AG09319 (cell line): Measurements from ENCODE around the gene COL8A2.

ENCODE experiments used
- DNase-seq: peaks from one replicate; pipeline ENCODE4 v3.0.0-alpha.2; 2010; ENCODE audit warnings: low read depth; ENCODE audit errors: extremely low read depth
- CTCF ChIP-seq: IDR thresholded peaks from 2 replicates; pipeline ENCODE4 v1.5.1; 2011; ENCODE audit warnings: low read depth, mild to moderate bottlenecking, inconsistent platforms, low read length, moderate library complexity

Gene COL8A2

GRCh38 chr1:36126797-36127500, 1.9 kb upstream of the COL8A2 start:
- DNase-seq, result no peak
- TF ChIP-seq CTCF, result no peak

- TF ChIP-seq CTCF, result no peak
Measured at GRCh38 chr1:36126005-36126716, 1.1 kb upstream of the COL8A2 start.

GRCh38 chr1:36124404-36125128, 456 bp downstream of the COL8A2 start:
- no peak for TF ChIP-seq CTCF
- DNase-seq, result no peak

More at GRCh38 chr1:36126005-36126716, 1.1 kb upstream of the COL8A2 start:
- no peak for DNase-seq

GRCh38 chr1:36123356-36123755, 1.7 kb downstream of the COL8A2 start:
- no peak for TF ChIP-seq CTCF
- no peak for DNase-seq

- TF ChIP-seq CTCF, result no peak
- no peak for DNase-seq
Measured at GRCh38 chr1:36122062-36123030, 2.7 kb downstream of the COL8A2 start.

GRCh38 chr1:36119456-36119855, 5.6 kb downstream of the COL8A2 start:
- DNase-seq, result no peak

More at GRCh38 chr1:36119456-36119855, 5.6 kb downstream of the COL8A2 start:
- no peak for TF ChIP-seq CTCF
